Smooth muscle cell of the umbilical artery (primary cell): Measurements from ENCODE around the gene FCRL6. TPM values are rescaled to one million over a fixed set of nuclear protein-coding genes. Genes with fewer than 3 reads are reported as not detected.

Experiments
- total RNA-seq: library from RNA; depleted of rRNA; stranded (reverse); fragments of >200 nt; gene quantifications from 2 replicates; pipeline ENCODE4 v1.2.3, GENCODE V29; 2014

The FCRL6 gene
- not detected in 2 replicates for total RNA-seq

GRCh38 chr1:159802111-159802510 is at the start of gene FCRL6:
Gene FCRL6 (plus strand): TSS chr1:159802360. CDS start chr1:159802425, 65 bp downstream.

GRCh38 chr1:159780583-159781582 is 21.3 kb upstream of the FCRL6 start, which contains the start of gene DUSP23:
Gene DUSP23 (plus strand): TSS chr1:159780962. CDS start chr1:159781101, 139 bp downstream.

GRCh38 chr1:159826441-159827101 is 24.4 kb downstream of the FCRL6 start, which contains the start of gene SLAMF8:
Gene SLAMF8 (plus strand): TSS chr1:159826873. CDS start chr1:159826899, 26 bp downstream.

GRCh38 chr1:159862557-159862956 is 60.4 kb downstream of the FCRL6 start, which contains the start of gene VSIG8:
Gene VSIG8 (minus strand): TSS chr1:159862657. CDS start chr1:159862521, 136 bp downstream.

Other genes with a start within 250 kb of the FCRL6 start
- not detected in 2 replicates for gene APCS, start 214.5 kb upstream of the FCRL6 start, total RNA-seq
- not detected in 2 replicates for gene CRP, start 87.8 kb upstream of the FCRL6 start, total RNA-seq
- gene DUSP23, start 21.4 kb upstream of the FCRL6 start, total RNA-seq, result 10.6 and 16.3 TPM in 2 replicates
- not detected in 2 replicates for gene SLAMF8, start 24.5 kb downstream of the FCRL6 start, total RNA-seq
- gene VSIG8, start 60.3 kb downstream of the FCRL6 start, total RNA-seq, result 0.23 TPM in 1 of 2 replicates, not detected in the other
- gene CFAP45, start 97.8 kb downstream of the FCRL6 start, total RNA-seq, result under 0.01 and 0.55 TPM in 2 replicates
- gene TAGLN2, start 123.1 kb downstream of the FCRL6 start, total RNA-seq, result 163 and 379 TPM in 2 replicates
- not detected in 2 replicates for gene IGSF9, start 143.3 kb downstream of the FCRL6 start, total RNA-seq
- 0.09 TPM in 1 of 2 replicates, not detected in the other for gene SLAMF9, start 151.9 kb downstream of the FCRL6 start, total RNA-seq
- 3.7 and 4.8 TPM in 2 replicates for gene PIGM, start 229.6 kb downstream of the FCRL6 start, total RNA-seq